HEK293T (cell line): Measurements from ENCODE around the gene ARHGAP12.
"Not testable (repeated sequence)": the region's sequence is repeated elsewhere in the genome, so short reads cannot be mapped to it uniquely, and the experiment has no call there.

Experiments used
- CTBP1 ChIP-seq: fragments of 450-650 bp; IDR thresholded peaks from 2 replicates; pipeline ENCODE4 v1.6.1; 2016; ENCODE audit warnings: borderline replicate concordance
- HDGF ChIP-seq: fragments of 450-650 bp; IDR thresholded peaks from 2 replicates; pipeline ENCODE4 v1.6.1; 2017; ENCODE audit warnings: antibody characterized with exemption, borderline replicate concordance

DNA sequence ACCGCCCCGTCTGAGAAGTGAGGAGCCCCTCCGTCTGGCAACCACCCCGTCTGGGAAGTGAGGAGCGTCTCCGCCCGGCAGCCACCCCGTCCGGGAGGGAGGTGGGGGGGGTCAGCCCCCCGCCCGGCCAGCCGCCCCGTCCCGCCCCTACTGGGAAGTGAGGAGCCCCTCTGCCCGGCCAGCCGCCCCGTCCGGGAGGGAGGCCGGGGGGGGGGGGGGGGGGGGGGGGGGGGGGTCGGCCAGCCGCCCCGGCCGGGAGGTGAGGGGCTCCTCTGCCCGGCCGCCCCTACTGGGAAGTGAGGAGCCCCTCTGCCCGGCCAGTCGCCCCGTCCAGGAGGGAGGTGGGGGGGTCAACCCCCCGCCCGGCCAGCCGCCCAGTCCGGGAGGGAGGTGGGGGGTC lies 41.2 kb upstream of the ARHGAP12 start:
- not testable (repeated sequence) for TF ChIP-seq HDGF, CTBP1
